Activated CD4-positive, alpha-beta T cell treated with anti-CD3 and anti-CD28 coated beads, Interleukin-2, amount 50 U/mL, for 24 hours (primary cell): ENCODE data around the gene ARTN.
A peak's percentile ranks its signal among the peaks of the same experiment; 100 is the strongest.

ENCODE experiments used
- DNase-seq, 2 donors: peaks; one replicate each; pipeline ENCODE4 v3.0.0-alpha.2; 2020; ENCODE audit warnings: low read depth in 1 of 2, low spot score in 1 of 2

ARTN gene

DNA sequence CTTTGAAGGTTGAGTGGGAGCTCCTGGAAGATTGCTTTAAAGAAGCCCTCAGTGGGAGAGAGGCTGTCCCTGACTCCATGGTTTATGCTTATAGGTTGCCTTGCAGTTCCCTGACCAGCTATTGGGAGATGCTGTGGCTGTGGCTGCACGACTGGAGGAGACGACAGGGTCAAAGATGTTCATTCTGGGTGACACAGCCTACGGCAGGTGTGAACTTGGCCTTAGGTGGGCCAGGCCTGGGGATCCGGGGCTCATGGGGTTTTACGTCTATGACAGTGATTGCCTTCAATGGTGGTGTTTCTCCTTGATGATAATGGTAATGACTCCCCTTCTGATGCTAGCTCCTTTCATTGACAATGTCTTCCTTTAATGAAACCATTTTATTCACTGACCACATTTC is 36.9 kb downstream of the ARTN start:
- no peak for DNase-seq

DNA sequence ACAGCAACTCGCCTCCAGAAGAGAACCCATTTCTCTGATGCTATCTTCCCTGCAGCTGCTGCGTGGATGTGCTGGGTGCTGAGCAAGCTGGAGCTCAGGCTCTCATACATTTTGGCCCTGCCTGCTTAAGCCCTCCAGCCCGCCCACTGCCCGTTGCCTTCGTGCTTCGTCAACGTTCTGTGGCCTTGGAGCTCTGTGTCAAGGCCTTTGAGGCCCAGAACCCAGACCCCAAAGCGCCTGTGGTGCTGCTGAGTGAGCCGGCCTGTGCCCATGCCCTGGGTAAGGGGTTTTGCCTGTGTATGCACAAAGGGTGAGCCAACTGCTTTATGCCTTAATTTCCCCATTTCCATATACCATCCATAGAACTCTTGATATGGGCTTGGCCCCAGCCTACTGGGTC is 37.3 kb downstream of the ARTN start:
- no peak for DNase-seq

DNA sequence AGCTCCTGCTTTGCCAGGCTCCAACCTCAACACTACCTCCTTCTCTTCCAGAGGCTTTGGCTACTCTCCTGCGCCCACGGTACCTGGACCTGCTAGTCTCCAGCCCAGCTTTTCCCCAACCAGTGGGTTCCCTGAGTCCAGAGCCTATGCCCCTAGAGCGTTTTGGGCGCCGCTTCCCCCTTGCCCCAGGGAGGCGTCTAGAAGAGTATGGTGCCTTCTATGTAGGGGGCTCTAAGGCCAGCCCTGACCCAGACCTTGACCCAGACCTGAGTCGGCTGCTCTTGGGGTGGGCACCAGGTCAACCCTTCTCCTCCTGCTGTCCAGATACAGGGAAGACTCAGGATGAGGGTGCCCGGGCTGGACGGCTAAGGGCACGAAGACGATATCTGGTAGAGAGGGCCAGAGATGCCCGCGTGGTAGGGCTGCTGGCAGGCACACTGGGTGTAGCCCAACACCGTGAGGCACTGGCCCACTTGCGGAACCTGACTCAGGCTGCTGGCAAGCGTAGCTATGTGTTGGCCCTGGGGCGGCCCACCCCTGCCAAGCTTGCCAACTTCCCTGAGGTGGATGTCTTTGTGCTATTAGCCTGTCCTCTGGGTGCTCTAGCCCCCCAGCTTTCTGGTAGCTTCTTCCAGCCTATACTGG is 37.9 kb downstream of the ARTN start:
- no peak for DNase-seq

DNA sequence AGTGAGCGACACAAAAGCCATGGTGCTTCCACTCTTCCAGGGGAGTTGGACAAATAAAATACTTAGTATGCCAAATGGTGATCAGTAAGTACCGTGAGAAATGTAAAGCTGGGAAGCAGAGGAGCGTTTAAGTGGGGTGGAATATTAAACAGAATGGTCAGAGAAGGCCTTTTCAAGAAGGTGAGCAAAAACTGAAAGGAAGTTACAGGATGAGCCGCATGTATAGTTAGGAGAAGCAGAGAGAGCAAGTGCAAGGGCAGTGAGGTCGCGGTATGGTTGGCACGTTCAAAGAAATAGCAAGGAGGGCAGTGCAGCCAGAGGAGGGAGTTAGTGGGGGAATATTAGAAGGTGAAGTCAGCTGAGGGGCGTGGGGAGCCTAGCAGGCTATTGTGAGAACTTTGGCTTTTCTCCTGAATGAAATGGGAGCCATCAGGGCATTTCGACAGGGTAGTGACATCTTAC is 40.4 kb downstream of the ARTN start:
- no peak for DNase-seq

DNA sequence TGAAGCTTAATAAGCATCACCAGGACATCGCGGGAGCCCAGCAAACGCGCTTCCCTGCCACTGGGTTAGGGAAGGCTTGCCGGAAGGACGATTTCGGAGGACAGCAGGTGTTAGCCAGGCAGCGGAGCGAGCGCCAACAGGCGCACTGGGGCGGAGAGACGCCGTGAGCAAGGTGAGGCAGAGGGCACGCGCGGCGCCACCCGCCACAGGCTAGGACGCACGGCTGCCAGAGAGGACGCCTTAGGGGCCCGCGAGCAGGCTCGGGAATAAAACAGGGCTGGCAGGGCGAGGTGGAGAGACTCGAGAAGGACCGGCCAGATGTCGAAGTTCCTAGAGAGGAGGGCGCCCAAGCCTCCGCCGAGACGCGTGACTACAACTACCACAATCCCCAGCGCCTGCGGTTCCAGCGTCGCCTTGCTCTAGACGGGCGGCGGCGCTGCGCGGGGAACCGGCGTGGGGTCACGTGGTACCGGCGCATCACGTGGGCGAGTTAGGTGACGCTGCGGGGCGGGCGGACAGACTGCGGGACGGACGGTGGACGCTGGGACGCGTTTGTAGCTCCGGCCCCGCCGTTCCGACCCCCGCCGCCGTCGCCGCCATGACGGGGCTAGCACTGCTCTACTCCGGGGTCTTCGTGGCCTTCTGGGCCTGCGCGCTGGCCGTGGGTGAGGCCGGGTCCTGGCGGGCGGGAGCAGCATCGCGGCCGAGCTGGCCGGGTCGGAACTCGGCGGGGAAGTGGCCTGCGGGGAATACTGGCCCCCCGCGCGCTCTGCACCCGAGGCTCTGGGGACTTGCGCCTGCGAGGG is 41.0 kb downstream of the ARTN start, which contains the start of gene ATP6V0B:
ATP6V0B (plus strand) TSS at position 518 of the 806 bp plus-strand sequence; CDS start at position 599, 81 bp downstream.
- DNase-seq = peak; percentile 90 to 91

DNA sequence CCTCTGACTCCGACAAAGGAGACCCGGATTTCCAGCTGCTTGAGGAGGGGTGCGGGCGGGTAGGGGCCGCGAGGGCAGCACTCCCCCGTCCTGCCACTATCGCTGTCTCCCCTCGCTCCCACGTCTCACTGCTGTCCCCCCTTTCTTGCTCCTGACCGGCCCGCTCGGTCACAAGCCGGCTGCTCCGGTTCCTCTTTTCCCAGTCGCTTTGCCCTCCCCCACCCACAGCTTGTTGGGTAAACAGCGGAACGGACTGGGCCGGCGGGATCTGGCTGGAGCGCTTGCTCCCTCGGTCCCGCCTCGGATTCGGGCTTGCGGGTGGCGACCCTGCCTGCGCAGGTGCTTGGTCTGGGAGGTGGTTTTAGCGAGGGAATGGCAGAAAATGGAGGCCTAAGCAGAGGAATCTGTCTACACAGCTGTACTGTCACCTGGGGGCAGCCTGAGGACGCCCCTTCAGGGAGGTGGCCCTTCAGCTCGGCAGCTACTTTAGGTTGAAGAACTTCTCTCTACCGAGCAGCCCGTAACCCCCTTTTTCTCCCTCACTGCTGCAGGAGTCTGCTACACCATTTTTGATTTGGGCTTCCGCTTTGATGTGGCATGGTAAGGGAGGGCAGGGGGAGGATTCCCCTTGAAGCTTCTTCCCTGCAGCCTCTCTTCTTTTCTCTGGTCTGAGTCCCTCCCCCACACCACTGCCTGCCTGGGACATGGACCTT is 41.8 kb downstream of the ARTN start:
- DNase-seq = peak in 1 of 2 donors; percentile 11

DNA sequence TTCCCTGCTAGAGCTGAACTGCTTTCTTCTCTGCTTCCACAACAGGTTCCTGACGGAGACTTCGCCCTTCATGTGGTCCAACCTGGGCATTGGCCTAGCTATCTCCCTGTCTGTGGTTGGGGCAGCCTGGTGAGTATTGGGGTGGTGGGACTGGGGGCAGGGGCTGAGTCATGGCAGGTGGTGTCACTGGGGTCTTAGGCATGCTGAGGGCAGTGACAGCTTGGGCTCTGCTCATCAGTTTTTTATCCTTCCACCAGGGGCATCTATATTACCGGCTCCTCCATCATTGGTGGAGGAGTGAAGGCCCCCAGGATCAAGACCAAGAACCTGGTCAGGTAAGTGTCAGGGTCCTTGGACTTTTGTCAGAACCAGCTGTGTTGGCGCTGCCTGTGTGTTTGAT is 42.4 kb downstream of the ARTN start:
- DNase-seq = no peak

DNA sequence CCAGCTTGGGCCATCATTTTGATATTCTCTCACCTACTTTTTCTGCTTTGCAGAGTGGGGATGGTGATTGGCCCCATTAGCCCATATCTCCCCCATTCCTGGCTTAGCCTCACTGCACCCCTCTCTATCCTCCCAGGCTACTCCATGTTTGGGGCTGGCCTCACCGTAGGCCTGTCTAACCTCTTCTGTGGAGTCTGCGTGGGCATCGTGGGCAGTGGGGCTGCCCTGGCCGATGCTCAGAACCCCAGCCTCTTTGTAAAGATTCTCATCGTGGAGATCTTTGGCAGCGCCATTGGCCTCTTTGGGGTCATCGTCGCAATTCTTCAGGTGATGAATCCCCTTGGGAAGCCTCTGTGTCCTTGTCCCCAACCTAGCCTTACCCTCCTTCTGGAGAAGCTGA is 43.3 kb downstream of the ARTN start:
- DNase-seq = no peak

DNA sequence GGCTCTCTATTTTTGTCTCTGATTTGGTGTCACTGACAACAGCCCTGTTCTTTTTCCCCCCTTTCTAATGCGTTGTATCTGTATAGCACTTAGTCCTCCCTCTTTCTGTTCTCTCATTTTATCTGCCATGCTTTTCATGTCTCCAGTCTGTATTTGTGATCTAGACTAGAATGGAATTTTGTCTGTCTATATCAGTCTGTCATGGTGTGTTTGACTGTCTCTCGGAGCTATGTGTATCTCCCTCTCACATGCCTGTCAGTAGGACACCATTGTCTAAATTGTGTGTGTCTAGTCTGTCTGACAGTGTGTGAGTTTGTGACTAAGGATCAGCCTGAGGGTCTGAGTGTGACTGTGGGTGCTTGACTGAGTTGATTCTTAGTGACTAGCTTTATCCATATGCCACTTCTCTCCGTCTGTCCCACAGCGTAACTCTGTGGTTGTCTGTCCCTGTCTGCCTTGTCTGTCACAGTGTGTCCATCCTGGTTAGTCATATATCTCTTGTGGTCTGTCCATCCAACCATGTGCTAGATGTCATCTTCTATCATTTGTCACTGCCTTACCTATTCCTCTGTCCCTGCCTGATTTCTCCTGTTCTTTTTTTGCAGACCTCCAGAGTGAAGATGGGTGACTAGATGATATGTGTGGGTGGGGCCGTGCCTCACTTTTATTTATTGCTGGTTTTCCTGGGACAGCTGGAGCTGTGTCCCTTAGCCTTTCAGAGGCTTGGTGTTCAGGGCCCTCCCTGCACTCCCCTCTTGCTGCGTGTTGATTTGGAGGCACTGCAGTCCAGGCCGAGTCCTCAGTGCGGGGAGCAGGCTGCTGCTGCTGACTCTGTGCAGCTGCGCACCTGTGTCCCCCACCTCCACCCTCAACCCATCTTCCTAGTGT is 44.0 kb downstream of the ARTN start:
- no peak for DNase-seq

DNA sequence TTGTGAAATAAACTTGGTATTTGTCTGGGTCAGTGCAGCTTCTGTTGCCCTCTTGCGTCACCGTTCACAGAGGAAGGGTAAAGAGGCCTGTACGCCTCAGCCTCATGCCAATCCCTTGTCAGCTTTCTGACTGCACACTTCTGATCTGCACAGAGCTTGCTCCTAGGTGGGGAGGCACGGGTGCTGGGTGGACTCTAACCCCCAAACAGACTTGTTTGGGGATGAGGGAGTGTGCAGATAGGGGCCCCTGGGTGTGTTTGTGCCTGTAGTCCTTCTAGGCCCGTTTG is 44.6 kb downstream of the ARTN start:
- no peak for DNase-seq

DNA sequence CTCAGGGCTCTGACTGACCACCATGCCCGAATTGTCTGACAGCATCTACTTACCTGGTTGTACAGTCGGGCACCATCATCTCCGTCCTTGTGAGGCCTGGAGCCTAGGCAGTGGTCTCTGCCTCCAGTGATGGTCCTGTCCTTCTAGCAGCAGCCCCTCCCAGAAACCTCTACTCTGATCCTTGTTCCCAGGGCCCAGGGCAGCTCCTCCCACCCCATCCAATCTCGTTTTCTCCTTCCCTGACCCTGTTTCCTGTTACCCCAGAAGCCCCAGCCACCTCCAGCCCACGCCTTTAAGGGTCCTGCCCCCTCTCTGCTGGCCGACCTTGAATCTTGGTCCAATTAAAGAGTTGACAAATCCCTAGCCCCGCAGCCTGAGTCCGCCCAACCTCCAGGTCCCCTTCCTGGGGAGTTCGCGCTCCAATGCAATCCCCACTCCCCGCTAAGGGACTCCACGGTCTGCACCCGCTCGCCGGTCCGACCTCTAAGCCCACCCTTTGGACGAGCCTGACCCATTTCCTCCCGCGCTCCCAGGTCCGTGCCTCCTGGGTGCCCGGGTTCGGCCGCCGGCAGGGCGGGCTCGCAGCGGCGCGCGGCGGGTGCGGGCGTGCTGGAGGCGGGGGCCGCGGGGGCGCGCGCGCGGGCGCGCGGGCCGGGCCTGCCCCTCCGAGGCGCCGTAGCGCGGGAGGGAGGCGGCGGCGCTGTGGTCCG is 45.1 kb downstream of the ARTN start, which contains the start of gene B4GALT2:
B4GALT2 (plus strand) TSS at position 660 of the 710 bp plus-strand sequence. CDS start 1,951 bp downstream, outside the sequence.
- no peak for DNase-seq

DNA sequence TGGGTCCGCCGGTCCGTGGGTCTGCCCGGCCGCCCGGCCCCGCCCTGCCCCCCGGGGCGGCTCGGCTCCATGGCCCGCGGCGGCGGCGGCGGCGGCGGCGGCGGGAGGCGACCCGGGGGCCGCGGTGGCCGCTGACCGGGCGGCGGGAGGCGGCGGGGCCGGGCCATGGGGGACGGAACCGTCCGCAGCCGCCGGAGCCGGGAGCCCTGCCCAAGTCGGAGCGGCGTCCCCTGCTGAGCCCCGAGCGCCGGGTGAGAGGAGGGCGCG is 45.6 kb downstream of the ARTN start:
- no peak for DNase-seq

DNA sequence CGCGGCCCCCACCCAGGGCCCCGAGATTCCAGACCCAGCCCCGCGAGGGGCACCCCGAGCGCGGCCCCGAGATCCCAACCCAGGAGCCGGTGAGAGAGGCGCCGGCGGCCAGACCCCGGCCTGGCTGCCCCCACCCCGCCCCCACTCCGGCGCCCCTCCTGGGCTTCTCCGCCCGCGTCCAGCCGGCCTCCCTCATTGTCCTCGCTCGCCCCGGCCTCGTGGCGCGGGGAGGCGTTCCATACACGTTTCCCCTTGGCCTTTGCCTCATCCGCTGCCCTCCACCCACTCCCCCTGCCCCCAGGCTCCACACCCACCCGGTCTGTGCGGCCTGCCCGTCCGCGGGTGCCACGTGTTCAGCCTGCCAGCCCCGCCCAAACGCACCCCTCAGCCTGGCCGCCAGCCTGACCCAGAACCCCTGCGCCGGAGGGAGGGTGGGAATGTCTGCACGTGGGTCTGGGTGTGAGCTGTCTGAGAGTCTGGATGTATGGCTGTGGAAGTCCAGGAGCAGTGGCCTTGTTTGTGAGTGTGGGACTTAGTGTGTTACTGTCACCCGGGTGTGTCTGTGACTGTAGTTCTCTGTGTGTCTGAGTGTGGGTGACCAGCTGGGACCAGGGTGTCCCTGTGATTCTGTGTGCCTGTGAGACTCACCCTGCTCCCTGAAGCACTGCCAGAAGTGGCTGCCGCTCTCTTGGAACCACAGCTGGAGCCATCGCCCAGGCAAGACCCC is 46.1 kb downstream of the ARTN start:
- DNase-seq = peak in 1 of 2 donors; percentile 11

DNA sequence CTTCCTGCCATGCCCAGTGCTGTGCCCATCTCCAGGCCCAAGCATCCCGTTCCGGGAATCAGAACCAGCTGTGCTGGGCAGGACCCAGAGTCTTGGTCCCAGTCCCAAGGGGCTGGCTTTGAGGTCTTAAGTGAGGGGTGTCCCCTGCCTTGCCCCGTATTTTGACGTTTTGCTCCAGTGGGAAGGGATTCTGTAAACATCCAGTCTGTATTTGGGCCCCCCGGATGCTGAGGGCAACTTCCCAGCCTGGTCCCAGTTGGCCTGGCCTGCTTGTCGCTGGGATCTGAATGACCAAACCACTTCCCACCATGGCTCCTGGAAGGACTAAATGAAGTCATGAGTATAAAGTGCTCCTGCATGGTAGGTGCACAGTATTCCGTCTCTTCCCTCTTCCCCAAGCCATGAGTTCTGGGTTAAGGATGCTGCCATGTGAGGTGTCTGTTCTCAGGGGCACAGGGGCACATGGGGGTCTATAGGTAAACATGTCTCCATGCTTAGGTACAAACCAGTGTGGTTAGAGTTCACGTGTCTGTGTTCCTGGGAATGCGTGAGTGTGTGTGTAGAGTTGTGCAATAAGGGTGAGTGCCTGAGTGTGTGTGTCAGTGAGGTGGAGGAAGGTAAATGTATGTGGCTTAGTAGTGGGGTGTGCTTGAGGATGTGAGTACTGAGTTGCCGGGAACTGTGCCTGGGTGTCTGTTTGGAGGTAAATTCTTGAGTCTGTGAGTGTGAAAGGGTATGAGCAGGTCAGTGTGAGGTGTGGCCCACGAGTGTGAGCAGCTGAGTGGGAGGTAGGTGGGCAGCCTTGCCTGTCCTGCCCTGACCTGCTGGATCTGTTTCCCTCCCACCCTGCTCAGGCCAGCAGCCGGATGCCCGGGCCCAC is 46.9 kb downstream of the ARTN start:
- DNase-seq = no peak

DNA sequence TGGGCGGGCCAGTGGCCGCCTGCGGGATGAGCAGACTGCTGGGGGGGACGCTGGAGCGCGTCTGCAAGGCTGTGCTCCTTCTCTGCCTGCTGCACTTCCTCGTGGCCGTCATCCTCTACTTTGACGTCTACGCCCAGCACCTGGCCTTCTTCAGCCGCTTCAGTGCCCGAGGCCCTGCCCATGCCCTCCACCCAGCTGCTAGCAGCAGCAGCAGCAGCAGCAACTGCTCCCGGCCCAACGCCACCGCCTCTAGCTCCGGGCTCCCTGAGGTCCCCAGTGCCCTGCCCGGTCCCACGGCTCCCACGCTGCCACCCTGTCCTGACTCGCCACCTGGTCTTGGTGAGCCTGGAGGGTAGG is 47.5 kb downstream of the ARTN start:
- DNase-seq = no peak

DNA sequence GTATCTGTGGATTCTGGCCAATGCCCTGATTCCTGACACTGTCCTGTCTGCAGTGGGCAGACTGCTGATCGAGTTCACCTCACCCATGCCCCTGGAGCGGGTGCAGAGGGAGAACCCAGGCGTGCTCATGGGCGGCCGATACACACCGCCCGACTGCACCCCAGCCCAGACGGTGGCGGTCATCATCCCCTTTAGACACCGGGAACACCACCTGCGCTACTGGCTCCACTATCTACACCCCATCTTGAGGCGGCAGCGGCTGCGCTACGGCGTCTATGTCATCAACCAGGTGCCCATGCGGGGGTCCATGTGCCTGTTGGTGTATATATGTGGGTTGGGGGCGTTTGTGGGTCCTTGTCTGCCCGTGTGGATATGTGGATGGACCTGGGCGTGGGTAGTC is 48.0 kb downstream of the ARTN start:
- DNase-seq = no peak

DNA sequence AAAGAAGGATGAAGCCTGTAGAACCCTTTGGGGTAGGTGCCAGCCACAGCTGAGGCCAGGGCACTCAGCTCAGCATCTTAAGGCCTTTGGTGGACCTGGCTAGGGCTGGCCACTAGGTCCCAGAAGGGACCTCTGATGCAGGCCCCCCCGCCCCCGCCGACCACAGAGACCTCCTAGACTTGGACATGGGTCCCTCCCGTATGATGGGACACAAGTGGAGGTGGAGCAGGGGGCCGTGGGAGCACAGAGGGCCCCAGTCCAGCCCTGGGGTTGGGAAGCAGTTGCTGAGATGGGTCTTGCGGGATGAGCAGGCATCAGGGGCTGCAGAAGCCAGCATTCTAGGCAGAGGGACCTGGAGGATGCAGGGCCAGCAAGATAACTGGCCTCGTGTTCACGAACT is 48.6 kb downstream of the ARTN start:
- DNase-seq = no peak

DNA sequence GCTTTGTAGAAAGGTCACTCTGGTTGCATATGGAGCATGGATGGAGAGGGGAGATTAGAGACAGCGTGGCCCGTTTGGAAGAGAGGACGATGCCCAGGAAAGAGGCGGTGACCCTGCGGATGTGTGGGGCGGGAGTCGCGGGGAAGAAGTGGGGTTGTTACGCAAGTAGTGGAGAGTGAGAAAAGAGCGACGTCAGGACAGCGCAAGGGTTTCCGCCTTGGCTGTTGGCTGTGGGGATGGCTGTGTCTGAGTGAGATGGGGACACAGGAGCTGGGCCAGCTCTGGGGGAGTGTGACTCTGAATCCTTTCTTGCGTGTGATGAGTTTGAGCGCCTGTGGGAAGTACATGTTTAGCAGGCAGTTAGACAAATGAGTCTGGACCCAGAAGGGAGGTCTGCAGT is 49.2 kb downstream of the ARTN start:
- DNase-seq = no peak

DNA sequence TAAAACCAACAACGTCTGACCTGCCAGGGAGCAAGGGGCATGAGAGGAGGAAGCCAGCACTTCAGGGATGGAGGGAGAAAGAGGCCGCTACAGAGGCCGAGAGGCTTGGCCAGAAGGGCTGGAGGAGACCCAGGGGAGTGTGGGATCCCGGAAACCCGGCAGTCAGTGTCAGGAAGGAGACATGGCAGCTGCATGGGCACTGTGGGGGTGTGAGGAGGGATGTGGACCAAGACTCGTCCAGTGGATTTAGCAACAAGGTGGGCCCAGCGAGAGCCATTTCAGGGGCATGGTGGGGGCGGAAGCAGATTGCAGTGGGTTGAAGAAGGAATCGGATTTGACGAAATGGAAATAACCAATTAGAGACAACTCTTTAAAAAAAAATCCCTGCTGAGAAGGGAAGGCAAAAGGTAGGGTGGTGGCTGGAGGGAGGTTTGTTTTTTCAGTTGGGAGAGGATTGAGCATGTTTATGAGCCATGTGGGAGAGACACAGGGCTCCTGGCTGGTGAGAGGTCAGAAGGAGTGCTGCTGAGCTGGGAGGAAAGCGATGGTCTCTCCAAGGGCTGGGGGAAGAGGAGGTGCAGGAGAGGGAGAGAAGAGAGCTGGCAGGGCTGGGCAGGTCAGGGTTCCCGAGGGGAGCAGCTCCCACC is 49.8 kb downstream of the ARTN start:
- DNase-seq = no peak
